GM23338 (cell line): ENCODE results near the gene SV2A. TPM values are rescaled to one million over a fixed set of nuclear protein-coding genes. Genes with fewer than 3 reads are reported as not detected.

Experiments used
- ATAC-seq: fragments of 200-7000 bp; cut with Tn5 transposase; 3 replicates; pipeline ENCODE4 v1.9.1; 2020
- DNase-seq: peaks from one replicate; pipeline ENCODE4 v3.0.0-alpha.2; 2015; ENCODE audit warnings: low spot score
- H2AFZ ChIP-seq: fragments of 200-600 bp; sonication (generic); 2 replicates; pipeline ENCODE4 v1.8.0; 2016; ENCODE audit warnings: antibody characterized with exemption, mild to moderate bottlenecking, moderate library complexity
- H3F3A ChIP-seq: fragments of 200-600 bp; sonication (generic); replicated peaks from 2 replicates; pipeline ENCODE4 v1.8.0; 2017; ENCODE audit warnings: antibody characterized with exemption, mixed run types, low read depth
- H3K27ac ChIP-seq: fragments of 200-600 bp; sonication (generic); 2 replicates; pipeline ENCODE4 v1.6.1; 2016; ENCODE audit warnings: low read depth
- H3K27me3 ChIP-seq: fragments of 200-600 bp; sonication (generic); 2 replicates; pipeline ENCODE4 v1.8.0; 2016; ENCODE audit warnings: mild to moderate bottlenecking, mixed run types, moderate library complexity; ENCODE audit not compliant: insufficient read depth
- H3K36me3 ChIP-seq: fragments of 200-600 bp; sonication (generic); 2 replicates; pipeline ENCODE4 v1.8.0; 2016; ENCODE audit warnings: mild to moderate bottlenecking; ENCODE audit not compliant: insufficient read depth
- H3K4me1 ChIP-seq: fragments of 200-600 bp; sonication (generic); 2 replicates; pipeline ENCODE4 v1.8.0; 2016; ENCODE audit warnings: mild to moderate bottlenecking, moderate library complexity; ENCODE audit not compliant: insufficient read depth
- H3K4me2 ChIP-seq: fragments of 200-600 bp; sonication (generic); 2 replicates; pipeline ENCODE4 v1.7.1; 2017; ENCODE audit warnings: mixed run types
- H3K4me3 ChIP-seq: fragments of 200-600 bp; sonication (generic); 2 replicates; pipeline ENCODE4 v1.6.1; 2016; ENCODE audit warnings: mixed run types
- H3K79me2 ChIP-seq: fragments of 200-600 bp; sonication (generic); replicated peaks from 2 replicates; pipeline ENCODE4 v1.8.0; 2017; ENCODE audit warnings: mild to moderate bottlenecking; ENCODE audit not compliant: insufficient read depth
- H3K9me2 ChIP-seq: fragments of 200-600 bp; sonication (generic); 2 replicates; pipeline ENCODE4 v1.8.0; 2017; ENCODE audit not compliant: insufficient read depth
- H4K20me1 ChIP-seq: fragments of 200-600 bp; sonication (generic); replicated peaks from 2 replicates; pipeline ENCODE4 v1.8.0; 2017; ENCODE audit warnings: mild to moderate bottlenecking; ENCODE audit not compliant: insufficient read depth
- H3K27ac Mint-ChIP-seq: 2 replicates; pipeline ENCODE4 v1.8.0; 2020; ENCODE audit warnings: inconsistent platforms, mild to moderate bottlenecking, moderate library complexity, mixed read lengths
- H3K27me3 Mint-ChIP-seq: 3 replicates; pipeline ENCODE4 v1.8.0; 2022; ENCODE audit warnings: low read depth, mild to moderate bottlenecking, moderate library complexity, mixed read lengths, inconsistent platforms; ENCODE audit not compliant: insufficient read depth, poor library complexity
- H3K36me3 Mint-ChIP-seq: 3 replicates; pipeline ENCODE4 v1.8.0; 2021; ENCODE audit warnings: low read depth, mild to moderate bottlenecking, inconsistent platforms, moderate library complexity, mixed read lengths
- H3K4me1 Mint-ChIP-seq: 3 replicates; pipeline ENCODE4 v1.8.0; 2020; ENCODE audit warnings: mild to moderate bottlenecking, inconsistent platforms, mixed read lengths
- H3K4me3 Mint-ChIP-seq: 3 replicates; pipeline ENCODE4 v1.8.0; 2021; ENCODE audit warnings: moderate library complexity, mild to moderate bottlenecking, inconsistent platforms, mixed read lengths
- H3K9me3 Mint-ChIP-seq: 3 replicates; pipeline ENCODE4 v1.8.0; 2020; ENCODE audit warnings: moderate library complexity, mild to moderate bottlenecking, inconsistent platforms, mixed read lengths
- CREB1 ChIP-seq: fragments of 250-450 bp; sonication (Bioruptor Pico); IDR thresholded peaks from 2 replicates; pipeline ENCODE4 v1.5.0; 2020; ENCODE audit warnings: low read depth, mild to moderate bottlenecking, moderate library complexity
- EZH2 ChIP-seq: fragments of 200-600 bp; sonication (generic); IDR thresholded peaks from one replicate; pipeline ENCODE4 v1.8.0; 2017; ENCODE audit warnings: antibody characterized with exemption, mild to moderate bottlenecking, low read depth; ENCODE audit not compliant: unreplicated experiment
- EZH2phosphoT487 ChIP-seq: fragments of 200-600 bp; sonication (generic); IDR thresholded peaks from one replicate; pipeline ENCODE4 v1.8.1; 2018; ENCODE audit warnings: antibody characterized with exemption; ENCODE audit not compliant: unreplicated experiment
- JUNB ChIP-seq: IDR thresholded peaks from one replicate; pipeline ENCODE4 v1.6.1; 2016; ENCODE audit warnings: antibody characterized with exemption; ENCODE audit not compliant: unreplicated experiment
- NANOG ChIP-seq: IDR thresholded peaks from 2 replicates; pipeline ENCODE4 v1.6.1; 2016; ENCODE audit warnings: antibody characterized with exemption, borderline replicate concordance
- POLR2AphosphoS5 ChIP-seq: IDR thresholded peaks from 2 replicates; pipeline ENCODE4 v1.6.1; 2016; ENCODE audit warnings: antibody characterized with exemption, low read depth
- STAT1 ChIP-seq: IDR thresholded peaks from one replicate; pipeline ENCODE4 v1.6.1; 2016; ENCODE audit warnings: antibody characterized with exemption; ENCODE audit not compliant: unreplicated experiment
- ZNF114 ChIP-seq: fragments of 250-450 bp; sonication (Bioruptor Pico); IDR thresholded peaks from 2 replicates; pipeline ENCODE4 v1.5.0; 2020; ENCODE audit warnings: mild to moderate bottlenecking, moderate library complexity
- ZNF331 ChIP-seq: fragments of 250-450 bp; sonication (Bioruptor Pico); IDR thresholded peaks from 2 replicates; pipeline ENCODE4 v1.5.0; 2020; ENCODE audit warnings: low read depth, mild to moderate bottlenecking, moderate library complexity
- polyA plus RNA-seq: library from polyadenylated mRNA; unstranded; fragments of >200 nt; fragmentation: Nextera tagmentation; extraction: Ambion mirVana; gene quantifications from 2 replicates; pipeline ENCODE4 v1.2.1, GENCODE V29; 2016
- total RNA-seq: library from RNA; depleted of rRNA; stranded (reverse); fragments of >200 nt; shearing (Covaris generic); gene quantifications from 2 replicates; pipeline ENCODE4 v1.2.3, GENCODE V29; 2014
- TF ChIP-seq, protein P1 (sequence below): IDR thresholded peaks from one replicate; pipeline ENCODE4 v1.6.1; 2018; ENCODE audit warnings: antibody characterized with exemption; ENCODE audit not compliant: unreplicated experiment
- TF ChIP-seq, protein P2 (sequence below): fragments of 250-450 bp; sonication (Bioruptor Pico); IDR thresholded peaks from 2 replicates; pipeline ENCODE4 v1.5.0; 2020; ENCODE audit warnings: mild to moderate bottlenecking, moderate library complexity
- TF ChIP-seq, protein P3 (sequence below): IDR thresholded peaks from 2 replicates; pipeline ENCODE4 v1.6.1; 2016; ENCODE audit warnings: antibody characterized with exemption
- TF ChIP-seq, protein P4 (sequence below), 2 experiments: fragments of 200-600 bp in 1 of 2; sonication (generic) in 1 of 2; conservative IDR thresholded peaks; 2 replicates each; pipeline versions ENCODE4 v1.5.1 to v1.6.1; 2016 to 2017; ENCODE audit warnings: antibody characterized with exemption in 2 of 2, low read depth in 2 of 2, mild to moderate bottlenecking in 2 of 2, moderate library complexity in 1 of 2

Gene SV2A
- total and polyA plus RNA-seq, 2 experiments from 2014 or later = 17.8 to 41.7 TPM

DNA sequence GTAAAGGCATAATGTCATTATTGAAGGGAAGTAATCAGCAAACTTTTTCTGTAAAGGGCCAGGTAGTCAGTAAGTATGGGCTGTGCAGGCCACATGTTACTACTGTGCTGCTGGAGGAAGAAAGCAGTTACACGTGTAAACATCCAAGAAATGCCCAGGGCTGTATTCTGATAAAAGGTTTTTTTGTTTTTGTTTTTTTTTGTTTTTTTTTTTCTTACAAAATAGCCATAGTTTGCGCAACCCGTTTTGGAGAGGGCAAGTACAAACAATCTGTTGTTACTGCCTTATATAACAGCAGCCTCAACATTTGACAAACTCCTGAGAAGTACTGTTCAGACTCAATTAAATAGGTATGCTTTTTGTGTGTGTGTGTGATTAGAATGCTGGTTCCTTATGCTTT lies 45.7 kb upstream of the SV2A start:
- TF ChIP-seq NANOG (no peak), EZH2phosphoT487 (no peak), EZH2 (no peak), ZNF114 (no peak), CREB1 (CRISPR knock-in tag) (no peak), ZNF331 (CRISPR knock-in tag) (no peak), POLR2AphosphoS5 (no peak), STAT1 (no peak), JUNB (no peak)
- TF ChIP-seq, protein P1, sequence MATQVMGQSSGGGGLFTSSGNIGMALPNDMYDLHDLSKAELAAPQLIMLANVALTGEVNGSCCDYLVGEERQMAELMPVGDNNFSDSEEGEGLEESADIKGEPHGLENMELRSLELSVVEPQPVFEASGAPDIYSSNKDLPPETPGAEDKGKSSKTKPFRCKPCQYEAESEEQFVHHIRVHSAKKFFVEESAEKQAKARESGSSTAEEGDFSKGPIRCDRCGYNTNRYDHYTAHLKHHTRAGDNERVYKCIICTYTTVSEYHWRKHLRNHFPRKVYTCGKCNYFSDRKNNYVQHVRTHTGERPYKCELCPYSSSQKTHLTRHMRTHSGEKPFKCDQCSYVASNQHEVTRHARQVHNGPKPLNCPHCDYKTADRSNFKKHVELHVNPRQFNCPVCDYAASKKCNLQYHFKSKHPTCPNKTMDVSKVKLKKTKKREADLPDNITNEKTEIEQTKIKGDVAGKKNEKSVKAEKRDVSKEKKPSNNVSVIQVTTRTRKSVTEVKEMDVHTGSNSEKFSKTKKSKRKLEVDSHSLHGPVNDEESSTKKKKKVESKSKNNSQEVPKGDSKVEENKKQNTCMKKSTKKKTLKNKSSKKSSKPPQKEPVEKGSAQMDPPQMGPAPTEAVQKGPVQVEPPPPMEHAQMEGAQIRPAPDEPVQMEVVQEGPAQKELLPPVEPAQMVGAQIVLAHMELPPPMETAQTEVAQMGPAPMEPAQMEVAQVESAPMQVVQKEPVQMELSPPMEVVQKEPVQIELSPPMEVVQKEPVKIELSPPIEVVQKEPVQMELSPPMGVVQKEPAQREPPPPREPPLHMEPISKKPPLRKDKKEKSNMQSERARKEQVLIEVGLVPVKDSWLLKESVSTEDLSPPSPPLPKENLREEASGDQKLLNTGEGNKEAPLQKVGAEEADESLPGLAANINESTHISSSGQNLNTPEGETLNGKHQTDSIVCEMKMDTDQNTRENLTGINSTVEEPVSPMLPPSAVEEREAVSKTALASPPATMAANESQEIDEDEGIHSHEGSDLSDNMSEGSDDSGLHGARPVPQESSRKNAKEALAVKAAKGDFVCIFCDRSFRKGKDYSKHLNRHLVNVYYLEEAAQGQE = no peak
- TF ChIP-seq, protein P2, sequence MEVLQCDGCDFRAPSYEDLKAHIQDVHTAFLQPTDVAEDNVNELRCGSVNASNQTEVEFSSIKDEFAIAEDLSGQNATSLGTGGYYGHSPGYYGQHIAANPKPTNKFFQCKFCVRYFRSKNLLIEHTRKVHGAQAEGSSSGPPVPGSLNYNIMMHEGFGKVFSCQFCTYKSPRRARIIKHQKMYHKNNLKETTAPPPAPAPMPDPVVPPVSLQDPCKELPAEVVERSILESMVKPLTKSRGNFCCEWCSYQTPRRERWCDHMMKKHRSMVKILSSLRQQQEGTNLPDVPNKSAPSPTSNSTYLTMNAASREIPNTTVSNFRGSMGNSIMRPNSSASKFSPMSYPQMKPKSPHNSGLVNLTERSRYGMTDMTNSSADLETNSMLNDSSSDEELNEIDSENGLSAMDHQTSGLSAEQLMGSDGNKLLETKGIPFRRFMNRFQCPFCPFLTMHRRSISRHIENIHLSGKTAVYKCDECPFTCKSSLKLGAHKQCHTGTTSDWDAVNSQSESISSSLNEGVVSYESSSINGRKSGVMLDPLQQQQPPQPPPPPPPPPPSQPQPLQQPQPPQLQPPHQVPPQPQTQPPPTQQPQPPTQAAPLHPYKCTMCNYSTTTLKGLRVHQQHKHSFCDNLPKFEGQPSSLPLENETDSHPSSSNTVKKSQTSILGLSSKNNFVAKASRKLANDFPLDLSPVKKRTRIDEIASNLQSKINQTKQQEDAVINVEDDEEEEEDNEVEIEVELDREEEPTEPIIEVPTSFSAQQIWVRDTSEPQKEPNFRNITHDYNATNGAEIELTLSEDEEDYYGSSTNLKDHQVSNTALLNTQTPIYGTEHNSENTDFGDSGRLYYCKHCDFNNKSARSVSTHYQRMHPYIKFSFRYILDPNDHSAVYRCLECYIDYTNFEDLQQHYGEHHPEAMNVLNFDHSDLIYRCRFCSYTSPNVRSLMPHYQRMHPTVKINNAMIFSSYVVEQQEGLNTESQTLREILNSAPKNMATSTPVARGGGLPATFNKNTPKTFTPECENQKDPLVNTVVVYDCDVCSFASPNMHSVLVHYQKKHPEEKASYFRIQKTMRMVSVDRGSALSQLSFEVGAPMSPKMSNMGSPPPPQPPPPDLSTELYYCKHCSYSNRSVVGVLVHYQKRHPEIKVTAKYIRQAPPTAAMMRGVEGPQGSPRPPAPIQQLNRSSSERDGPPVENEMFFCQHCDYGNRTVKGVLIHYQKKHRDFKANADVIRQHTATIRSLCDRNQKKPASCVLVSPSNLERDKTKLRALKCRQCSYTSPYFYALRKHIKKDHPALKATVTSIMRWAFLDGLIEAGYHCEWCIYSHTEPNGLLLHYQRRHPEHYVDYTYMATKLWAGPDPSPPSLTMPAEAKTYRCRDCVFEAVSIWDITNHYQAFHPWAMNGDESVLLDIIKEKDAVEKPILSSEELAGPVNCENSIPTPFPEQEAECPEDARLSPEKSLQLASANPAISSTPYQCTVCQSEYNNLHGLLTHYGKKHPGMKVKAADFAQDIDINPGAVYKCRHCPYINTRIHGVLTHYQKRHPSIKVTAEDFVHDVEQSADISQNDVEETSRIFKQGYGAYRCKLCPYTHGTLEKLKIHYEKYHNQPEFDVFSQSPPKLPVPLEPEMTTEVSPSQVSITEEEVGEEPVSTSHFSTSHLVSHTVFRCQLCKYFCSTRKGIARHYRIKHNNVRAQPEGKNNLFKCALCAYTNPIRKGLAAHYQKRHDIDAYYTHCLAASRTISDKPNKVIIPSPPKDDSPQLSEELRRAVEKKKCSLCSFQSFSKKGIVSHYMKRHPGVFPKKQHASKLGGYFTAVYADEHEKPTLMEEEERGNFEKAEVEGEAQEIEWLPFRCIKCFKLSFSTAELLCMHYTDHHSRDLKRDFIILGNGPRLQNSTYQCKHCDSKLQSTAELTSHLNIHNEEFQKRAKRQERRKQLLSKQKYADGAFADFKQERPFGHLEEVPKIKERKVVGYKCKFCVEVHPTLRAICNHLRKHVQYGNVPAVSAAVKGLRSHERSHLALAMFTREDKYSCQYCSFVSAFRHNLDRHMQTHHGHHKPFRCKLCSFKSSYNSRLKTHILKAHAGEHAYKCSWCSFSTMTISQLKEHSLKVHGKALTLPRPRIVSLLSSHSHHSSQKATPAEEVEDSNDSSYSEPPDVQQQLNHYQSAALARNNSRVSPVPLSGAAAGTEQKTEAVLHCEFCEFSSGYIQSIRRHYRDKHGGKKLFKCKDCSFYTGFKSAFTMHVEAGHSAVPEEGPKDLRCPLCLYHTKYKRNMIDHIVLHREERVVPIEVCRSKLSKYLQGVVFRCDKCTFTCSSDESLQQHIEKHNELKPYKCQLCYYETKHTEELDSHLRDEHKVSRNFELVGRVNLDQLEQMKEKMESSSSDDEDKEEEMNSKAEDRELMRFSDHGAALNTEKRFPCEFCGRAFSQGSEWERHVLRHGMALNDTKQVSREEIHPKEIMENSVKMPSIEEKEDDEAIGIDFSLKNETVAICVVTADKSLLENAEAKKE (CRISPR knock-in tag) = no peak
- TF ChIP-seq, protein P3, sequence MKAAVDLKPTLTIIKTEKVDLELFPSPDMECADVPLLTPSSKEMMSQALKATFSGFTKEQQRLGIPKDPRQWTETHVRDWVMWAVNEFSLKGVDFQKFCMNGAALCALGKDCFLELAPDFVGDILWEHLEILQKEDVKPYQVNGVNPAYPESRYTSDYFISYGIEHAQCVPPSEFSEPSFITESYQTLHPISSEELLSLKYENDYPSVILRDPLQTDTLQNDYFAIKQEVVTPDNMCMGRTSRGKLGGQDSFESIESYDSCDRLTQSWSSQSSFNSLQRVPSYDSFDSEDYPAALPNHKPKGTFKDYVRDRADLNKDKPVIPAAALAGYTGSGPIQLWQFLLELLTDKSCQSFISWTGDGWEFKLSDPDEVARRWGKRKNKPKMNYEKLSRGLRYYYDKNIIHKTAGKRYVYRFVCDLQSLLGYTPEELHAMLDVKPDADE = no peak
- TF ChIP-seq, protein P4, sequence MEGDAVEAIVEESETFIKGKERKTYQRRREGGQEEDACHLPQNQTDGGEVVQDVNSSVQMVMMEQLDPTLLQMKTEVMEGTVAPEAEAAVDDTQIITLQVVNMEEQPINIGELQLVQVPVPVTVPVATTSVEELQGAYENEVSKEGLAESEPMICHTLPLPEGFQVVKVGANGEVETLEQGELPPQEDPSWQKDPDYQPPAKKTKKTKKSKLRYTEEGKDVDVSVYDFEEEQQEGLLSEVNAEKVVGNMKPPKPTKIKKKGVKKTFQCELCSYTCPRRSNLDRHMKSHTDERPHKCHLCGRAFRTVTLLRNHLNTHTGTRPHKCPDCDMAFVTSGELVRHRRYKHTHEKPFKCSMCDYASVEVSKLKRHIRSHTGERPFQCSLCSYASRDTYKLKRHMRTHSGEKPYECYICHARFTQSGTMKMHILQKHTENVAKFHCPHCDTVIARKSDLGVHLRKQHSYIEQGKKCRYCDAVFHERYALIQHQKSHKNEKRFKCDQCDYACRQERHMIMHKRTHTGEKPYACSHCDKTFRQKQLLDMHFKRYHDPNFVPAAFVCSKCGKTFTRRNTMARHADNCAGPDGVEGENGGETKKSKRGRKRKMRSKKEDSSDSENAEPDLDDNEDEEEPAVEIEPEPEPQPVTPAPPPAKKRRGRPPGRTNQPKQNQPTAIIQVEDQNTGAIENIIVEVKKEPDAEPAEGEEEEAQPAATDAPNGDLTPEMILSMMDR (conservative IDR thresholded peaks at IDR 0.05; ENCODE audit: low read depth in 2 of 2) = no peak
- no peaks in the 10 kb centered on the region for H3K27me3 Mint-ChIP-seq
- H3K27me3 ChIP-seq = no peaks in the 10 kb centered on the region
- H3K36me3 Mint-ChIP-seq = peaks cover 64% of the 10 kb centered on the region
- H3F3A ChIP-seq = 0 out of 2 replicates have a peak, but pooled peaks cover 2% of the 10 kb centered on the region
- ATAC-seq (no peak), DNase-seq (no peak)
- no peak overlapping the region for H3K27ac Mint-ChIP-seq
- H3K4me3 ChIP-seq = no peak overlapping the region
- H4K20me1 ChIP-seq = no peaks in the 10 kb centered on the region; the same call in 1 of the 2 replicates
- peaks cover 38% of the 10 kb centered on the region for H3K36me3 ChIP-seq
- no peak overlapping the region for H3K27ac ChIP-seq
- H3K9me3 Mint-ChIP-seq = peaks cover 19% of the 10 kb centered on the region
- H3K4me1 Mint-ChIP-seq = no peaks in the 10 kb centered on the region
- H3K4me2 ChIP-seq = no peak overlapping the region
- no peak overlapping the region for H3K4me3 Mint-ChIP-seq
- H2AFZ ChIP-seq = no peak overlapping the region
- H3K9me2 ChIP-seq = no peaks in the 10 kb centered on the region
- no peaks in the 10 kb centered on the region for H3K79me2 ChIP-seq
- H3K4me1 ChIP-seq = no peaks in the 10 kb centered on the region
